Measurements from ENCODE around the gene CLBA1.

GRCh38 chr14:104953896-104954656 lies 31.5 kb upstream of the CLBA1 start:
- TF ChIP-seq CTCF (IDR thresholded peaks at IDR 0.05) (no peak), POLR2A (IDR thresholded peaks at IDR 0.05) (no peak)

Measured in uterus (tissue), 2 donors.